ENCODE data around the gene SLC7A11.

SLC7A11 gene

DNA sequence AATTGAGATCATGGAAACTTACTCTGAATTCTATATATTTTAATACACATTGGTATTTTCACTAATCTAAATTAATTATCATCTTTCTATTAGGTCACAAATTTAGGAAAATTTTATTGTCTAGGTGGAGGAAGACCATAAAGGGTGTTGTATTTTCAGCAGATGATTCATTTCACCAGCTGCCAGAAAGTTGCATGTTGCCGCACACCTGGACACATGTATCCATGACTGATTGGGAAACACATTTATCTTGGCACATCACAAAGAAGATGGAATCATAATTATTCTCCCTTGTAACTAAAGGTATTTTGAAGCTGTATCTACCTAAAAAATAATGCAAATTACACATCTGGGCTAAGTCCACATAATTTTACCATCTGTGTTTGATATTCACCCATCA is 33.1 kb downstream of the SLC7A11 start:
- no peak for TF ChIP-seq EZH2 (IDR thresholded peaks at IDR 0.05; ENCODE audit: borderline replicate concordance, low read length)
- no peak for TF ChIP-seq CTCF (IDR thresholded peaks at IDR 0.05; ENCODE audit: low read length)
- Histone ChIP-seq H3K9ac (ENCODE audit: low read length) (no peak overlapping the region), H3K9me3 (ENCODE audit: low read length) (no peaks in the 10 kb centered on the region)

GRCh38 chr4:138205531-138206233 is 36.5 kb downstream of the SLC7A11 start:
- Histone ChIP-seq H3F3A (ENCODE audit: insufficient read depth, low read length) (no peaks in the 10 kb centered on the region), H3K9ac (ENCODE audit: low read length) (no peak overlapping the region), H4K20me1 (ENCODE audit: insufficient read depth, low read length) (no peaks in the 10 kb centered on the region), H3K79me2 (ENCODE audit: insufficient read depth, low read length) (no peaks in the 10 kb centered on the region), H3K27ac (ENCODE audit: low read depth, low read length, poor library complexity, severe bottlenecking) (no peak overlapping the region), H3K4me2 (ENCODE audit: low read length) (no peak overlapping the region), H3K4me1 (ENCODE audit: insufficient read depth, low read length, severe bottlenecking) (no peaks in the 10 kb centered on the region), H3K36me3 (ENCODE audit: insufficient read depth, low read length) (no peaks in the 10 kb centered on the region), H2AFZ (ENCODE audit: low read length) (no peak overlapping the region), H3K27me3 (ENCODE audit: insufficient read depth, low read length) (no peaks in the 10 kb centered on the region), H3K4me3 (ENCODE audit: low read depth, low read length, poor library complexity, severe bottlenecking) (no peak overlapping the region), H3K9me3 (ENCODE audit: low read length) (no peaks in the 10 kb centered on the region), H3K9me2 (ENCODE audit: low read depth, low read length) (no peaks in the 10 kb centered on the region)
- TF ChIP-seq CTCF (IDR thresholded peaks at IDR 0.05; ENCODE audit: low read length) (no peak), EZH2 (IDR thresholded peaks at IDR 0.05; ENCODE audit: borderline replicate concordance, low read length) (no peak)

More for the DNA sequence above, 33.1 kb downstream of the SLC7A11 start:
- H3K4me2 ChIP-seq (ENCODE audit: low read length) = no peak overlapping the region
- no peak overlapping the region for H2AFZ ChIP-seq (ENCODE audit: low read length)
- no peak overlapping the region for H3K27ac ChIP-seq (ENCODE audit: low read depth, low read length, poor library complexity, severe bottlenecking)
- H3K4me3 ChIP-seq (ENCODE audit: low read depth, low read length, poor library complexity, severe bottlenecking) = no peak overlapping the region
- H3K9me2 ChIP-seq (ENCODE audit: low read depth, low read length) = no peaks in the 10 kb centered on the region
- H3K27me3 ChIP-seq (ENCODE audit: insufficient read depth, low read length) = no peaks in the 10 kb centered on the region
- H3K36me3 ChIP-seq (ENCODE audit: insufficient read depth, low read length) = peaks cover 7% of the 10 kb centered on the region; the same call in 1 of the 2 replicates
- H3K79me2 ChIP-seq (ENCODE audit: insufficient read depth, low read length) = no peaks in the 10 kb centered on the region
- no peaks in the 10 kb centered on the region for H3F3A ChIP-seq (ENCODE audit: insufficient read depth, low read length)
- no peaks in the 10 kb centered on the region for H3K4me1 ChIP-seq (ENCODE audit: insufficient read depth, low read length, severe bottlenecking)
- no peaks in the 10 kb centered on the region for H4K20me1 ChIP-seq (ENCODE audit: insufficient read depth, low read length)

GRCh38 chr4:138204507-138204906 is 37.6 kb downstream of the SLC7A11 start:
- Histone ChIP-seq H4K20me1 (ENCODE audit: insufficient read depth, low read length) (no peaks in the 10 kb centered on the region), H3K9me3 (ENCODE audit: low read length) (no peaks in the 10 kb centered on the region), H3K4me1 (ENCODE audit: insufficient read depth, low read length, severe bottlenecking) (peaks cover 8% of the 10 kb centered on the region), H3K36me3 (ENCODE audit: insufficient read depth, low read length) (no peaks in the 10 kb centered on the region), H3K79me2 (ENCODE audit: insufficient read depth, low read length) (no peaks in the 10 kb centered on the region), H3K27ac (ENCODE audit: low read depth, low read length, poor library complexity, severe bottlenecking) (no peak overlapping the region), H3K4me2 (ENCODE audit: low read length) (no peak overlapping the region), H3K9me2 (ENCODE audit: low read depth, low read length) (no peaks in the 10 kb centered on the region), H3K27me3 (ENCODE audit: insufficient read depth, low read length) (no peaks in the 10 kb centered on the region), H2AFZ (ENCODE audit: low read length) (no peak overlapping the region), H3F3A (ENCODE audit: insufficient read depth, low read length) (no peaks in the 10 kb centered on the region), H3K4me3 (ENCODE audit: low read depth, low read length, poor library complexity, severe bottlenecking) (no peak overlapping the region), H3K9ac (ENCODE audit: low read length) (no peak overlapping the region)
- TF ChIP-seq CTCF (IDR thresholded peaks at IDR 0.05; ENCODE audit: low read length) (no peak), EZH2 (IDR thresholded peaks at IDR 0.05; ENCODE audit: borderline replicate concordance, low read length) (no peak)
